Transverse colon (tissue), 4 donors: ENCODE measurements around the gene PFKFB2.
A peak's percentile ranks its signal among the peaks of the same experiment; 100 is the strongest.

Source experiments
- CTCF ChIP-seq, 5 experiments: fragments of 200-600 bp in 3 of 5; fragments of 450-650 bp in 2 of 5; sonication (generic) in 3 of 5; IDR thresholded peaks; 1 replicate in 2 of 5; 2 replicates in 3 of 5; pipeline ENCODE4 v1.5.1; 2016 to 2017; ENCODE audit warnings: antibody characterized with exemption in 5 of 5, inconsistent platforms in 3 of 5, mild to moderate bottlenecking in 2 of 5, moderate library complexity in 1 of 5
- EP300 ChIP-seq: sonication (generic); formaldehyde crosslinking; IDR thresholded peaks from one replicate; pipeline ENCODE4 v1.6.1; 2017; ENCODE audit warnings: antibody characterized with exemption, low read depth
- POLR2A ChIP-seq: fragments of 450-650 bp; IDR thresholded peaks from one replicate; pipeline ENCODE4 v1.6.1; 2016; ENCODE audit warnings: antibody characterized with exemption, mild to moderate bottlenecking, moderate library complexity
- POLR2AphosphoS5 ChIP-seq, 3 donors: sonication (generic); formaldehyde crosslinking; IDR thresholded peaks; one replicate each; pipeline ENCODE4 v1.6.1; 2016; ENCODE audit warnings: antibody characterized with exemption in 3 of 3

GRCh38 chr1:207028884-207029650 is 24.0 kb upstream of the PFKFB2 start:
- TF ChIP-seq CTCF (IDR thresholded peaks at IDR 0.05) = no peak
- no peak for TF ChIP-seq POLR2A
- peak in 1 of 3 donors; percentile 24 for TF ChIP-seq POLR2AphosphoS5 (IDR thresholded peaks at IDR 0.05)
- TF ChIP-seq EP300 = no peak
